Measurements from ENCODE around the gene ZNF503.
"Not testable (repeated sequence)": the region's sequence is repeated elsewhere in the genome, so short reads cannot be mapped to it uniquely, and the experiment has no call there.

ZNF503 gene

GRCh38 chr10:75394221-75394620 is 7.3 kb downstream of the ZNF503 start:
- DNase-seq = no peak

- no peak for DNase-seq
These were observed 8.8 kb downstream of the ZNF503 start for GRCh38 chr10:75392744-75393143.

- no peak for DNase-seq
These were observed 9.3 kb downstream of the ZNF503 start for GRCh38 chr10:75392271-75392670.

GRCh38 chr10:75390178-75390577 is 11.4 kb downstream of the ZNF503 start:
- no peak for DNase-seq

- no peak for DNase-seq
These were observed 13.5 kb downstream of the ZNF503 start for GRCh38 chr10:75388082-75388481.

- no peak for DNase-seq
These were observed 15.4 kb downstream of the ZNF503 start for GRCh38 chr10:75386128-75386527.

GRCh38 chr10:75379817-75380216 is 21.7 kb downstream of the ZNF503 start:
- DNase-seq = no peak

- DNase-seq = no peak
These were observed 22.3 kb downstream of the ZNF503 start for GRCh38 chr10:75379212-75379724.

GRCh38 chr10:75378379-75378778 is 23.2 kb downstream of the ZNF503 start:
- DNase-seq = no peak

- no peak for DNase-seq
These were observed 23.7 kb downstream of the ZNF503 start for GRCh38 chr10:75377869-75378268.

- DNase-seq = no peak
These were observed 25.7 kb downstream of the ZNF503 start for GRCh38 chr10:75375838-75376237.

GRCh38 chr10:75371010-75371409 is 30.6 kb downstream of the ZNF503 start:
- no peak for DNase-seq

GRCh38 chr10:75369838-75370237 is 31.7 kb downstream of the ZNF503 start:
- not testable (repeated sequence) for DNase-seq

- no peak for DNase-seq
These were observed 33.7 kb downstream of the ZNF503 start for GRCh38 chr10:75367901-75368300.

- DNase-seq = no peak
These were observed 34.5 kb downstream of the ZNF503 start for GRCh38 chr10:75367021-75367487.

GRCh38 chr10:75363431-75363830 is 38.1 kb downstream of the ZNF503 start:
- no peak for DNase-seq

- not testable (repeated sequence) for DNase-seq
These were observed 41.7 kb downstream of the ZNF503 start for GRCh38 chr10:75359876-75360275.

GRCh38 chr10:75358835-75359421 is 42.6 kb downstream of the ZNF503 start:
- no peak for DNase-seq

GRCh38 chr10:75358132-75358531 is 43.4 kb downstream of the ZNF503 start:
- no peak for DNase-seq

- no peak for DNase-seq
These were observed 44.1 kb downstream of the ZNF503 start for GRCh38 chr10:75357500-75357899.

GRCh38 chr10:75356484-75356883 is 45.1 kb downstream of the ZNF503 start:
- no peak for DNase-seq

GRCh38 chr10:75355706-75356105 is 45.9 kb downstream of the ZNF503 start:
- DNase-seq = no peak

- no peak for DNase-seq
These were observed 48.4 kb downstream of the ZNF503 start for GRCh38 chr10:75353183-75353582.

GRCh38 chr10:75352650-75353049 is 48.9 kb downstream of the ZNF503 start:
- no peak for DNase-seq

GRCh38 chr10:75351637-75352036 is 49.9 kb downstream of the ZNF503 start:
- no peak for DNase-seq
